Measurements from ENCODE around the gene PIK3C2A. TPM values are rescaled to one million over a fixed set of nuclear protein-coding genes. Genes with fewer than 3 reads are reported as not detected.

Gene PIK3C2A
- total and polyA plus RNA-seq, 2 of the 13 experiments (the other 11 are each of a cell fraction or from before 2014, with no cell fraction given): 27.5 to 49.9 TPM

DNA sequence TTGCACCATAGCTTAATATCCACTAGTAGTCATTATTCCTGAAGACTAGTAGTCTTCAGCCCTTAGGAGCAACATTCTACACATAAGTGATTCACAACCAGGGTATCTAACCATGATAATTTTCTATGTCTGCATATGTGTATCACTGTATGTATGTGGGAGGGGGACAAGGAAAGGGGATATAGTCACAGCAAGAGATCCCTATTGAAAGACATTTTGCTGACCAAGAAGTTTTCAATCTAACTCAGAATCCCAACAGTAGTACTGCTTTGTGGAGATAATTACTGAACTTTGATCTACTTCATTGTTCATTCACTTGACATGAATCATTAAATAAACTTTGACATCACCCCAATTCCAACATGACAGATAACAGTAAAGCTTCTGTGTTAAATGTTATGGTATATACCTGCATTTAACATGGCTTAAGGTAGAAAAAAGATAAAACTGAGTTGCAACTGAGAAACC, 10.3 kb downstream of the PIK3C2A start (continued):
- TF ChIP-seq, protein P1, sequence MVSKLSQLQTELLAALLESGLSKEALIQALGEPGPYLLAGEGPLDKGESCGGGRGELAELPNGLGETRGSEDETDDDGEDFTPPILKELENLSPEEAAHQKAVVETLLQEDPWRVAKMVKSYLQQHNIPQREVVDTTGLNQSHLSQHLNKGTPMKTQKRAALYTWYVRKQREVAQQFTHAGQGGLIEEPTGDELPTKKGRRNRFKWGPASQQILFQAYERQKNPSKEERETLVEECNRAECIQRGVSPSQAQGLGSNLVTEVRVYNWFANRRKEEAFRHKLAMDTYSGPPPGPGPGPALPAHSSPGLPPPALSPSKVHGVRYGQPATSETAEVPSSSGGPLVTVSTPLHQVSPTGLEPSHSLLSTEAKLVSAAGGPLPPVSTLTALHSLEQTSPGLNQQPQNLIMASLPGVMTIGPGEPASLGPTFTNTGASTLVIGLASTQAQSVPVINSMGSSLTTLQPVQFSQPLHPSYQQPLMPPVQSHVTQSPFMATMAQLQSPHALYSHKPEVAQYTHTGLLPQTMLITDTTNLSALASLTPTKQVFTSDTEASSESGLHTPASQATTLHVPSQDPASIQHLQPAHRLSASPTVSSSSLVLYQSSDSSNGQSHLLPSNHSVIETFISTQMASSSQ (IDR thresholded peaks at IDR 0.05; ENCODE audit: low read depth): 0 out of 2 replicates have a peak, but pooled peaks have one; percentile 26
- TF ChIP-seq, protein P1 (CRISPR knock-in tag; IDR thresholded peaks at IDR 0.05; ENCODE audit: borderline replicate concordance): no peak
- TF ChIP-seq ZSCAN12 (CRISPR knock-in tag; IDR thresholded peaks at IDR 0.05): no peak
- TF ChIP-seq CENPX (CRISPR knock-in tag; IDR thresholded peaks at IDR 0.05): no peak
- peak; percentile 35; the same call in 1 of the 2 replicates for TF ChIP-seq HDAC2 (CRISPR knock-in tag; IDR thresholded peaks at IDR 0.05)
- no peak for TF ChIP-seq GTF3A (CRISPR knock-in tag; conservative IDR thresholded peaks at IDR 0.05)
- TF ChIP-seq ZNF839 (CRISPR knock-in tag; IDR thresholded peaks at IDR 0.05; ENCODE audit: borderline replicate concordance): no peak
- TF ChIP-seq ZBTB1 (CRISPR knock-in tag; IDR thresholded peaks at IDR 0.05; ENCODE audit: borderline replicate concordance): no peak
- 0 out of 2 replicates have a peak, but pooled peaks have one; percentile 52 for TF ChIP-seq RXRB (CRISPR knock-in tag; IDR thresholded peaks at IDR 0.05; ENCODE audit: borderline replicate concordance)
- TF ChIP-seq, protein P2, sequence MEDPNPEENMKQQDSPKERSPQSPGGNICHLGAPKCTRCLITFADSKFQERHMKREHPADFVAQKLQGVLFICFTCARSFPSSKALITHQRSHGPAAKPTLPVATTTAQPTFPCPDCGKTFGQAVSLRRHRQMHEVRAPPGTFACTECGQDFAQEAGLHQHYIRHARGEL (CRISPR knock-in tag; IDR thresholded peaks at IDR 0.05): no peak
- no peak for TF ChIP-seq POLR2AphosphoS5 (IDR thresholded peaks at IDR 0.05; ENCODE audit: low read depth, low read length)
- TF ChIP-seq HOXA9 (CRISPR knock-in tag; IDR thresholded peaks at IDR 0.05; ENCODE audit: borderline replicate concordance): no peak
- TF ChIP-seq, protein P3, sequence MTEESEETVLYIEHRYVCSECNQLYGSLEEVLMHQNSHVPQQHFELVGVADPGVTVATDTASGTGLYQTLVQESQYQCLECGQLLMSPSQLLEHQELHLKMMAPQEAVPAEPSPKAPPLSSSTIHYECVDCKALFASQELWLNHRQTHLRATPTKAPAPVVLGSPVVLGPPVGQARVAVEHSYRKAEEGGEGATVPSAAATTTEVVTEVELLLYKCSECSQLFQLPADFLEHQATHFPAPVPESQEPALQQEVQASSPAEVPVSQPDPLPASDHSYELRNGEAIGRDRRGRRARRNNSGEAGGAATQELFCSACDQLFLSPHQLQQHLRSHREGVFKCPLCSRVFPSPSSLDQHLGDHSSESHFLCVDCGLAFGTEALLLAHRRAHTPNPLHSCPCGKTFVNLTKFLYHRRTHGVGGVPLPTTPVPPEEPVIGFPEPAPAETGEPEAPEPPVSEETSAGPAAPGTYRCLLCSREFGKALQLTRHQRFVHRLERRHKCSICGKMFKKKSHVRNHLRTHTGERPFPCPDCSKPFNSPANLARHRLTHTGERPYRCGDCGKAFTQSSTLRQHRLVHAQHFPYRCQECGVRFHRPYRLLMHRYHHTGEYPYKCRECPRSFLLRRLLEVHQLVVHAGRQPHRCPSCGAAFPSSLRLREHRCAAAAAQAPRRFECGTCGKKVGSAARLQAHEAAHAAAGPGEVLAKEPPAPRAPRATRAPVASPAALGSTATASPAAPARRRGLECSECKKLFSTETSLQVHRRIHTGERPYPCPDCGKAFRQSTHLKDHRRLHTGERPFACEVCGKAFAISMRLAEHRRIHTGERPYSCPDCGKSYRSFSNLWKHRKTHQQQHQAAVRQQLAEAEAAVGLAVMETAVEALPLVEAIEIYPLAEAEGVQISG (CRISPR knock-in tag; IDR thresholded peaks at IDR 0.05): no peak
- TF ChIP-seq, protein P4, sequence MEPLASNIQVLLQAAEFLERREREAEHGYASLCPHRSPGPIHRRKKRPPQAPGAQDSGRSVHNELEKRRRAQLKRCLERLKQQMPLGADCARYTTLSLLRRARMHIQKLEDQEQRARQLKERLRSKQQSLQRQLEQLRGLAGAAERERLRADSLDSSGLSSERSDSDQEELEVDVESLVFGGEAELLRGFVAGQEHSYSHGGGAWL (CRISPR knock-in tag; IDR thresholded peaks at IDR 0.05): no peak
- no peak for TF ChIP-seq ZNF589 (CRISPR knock-in tag; conservative IDR thresholded peaks at IDR 0.05)
- TF ChIP-seq FOXA3 (CRISPR knock-in tag; IDR thresholded peaks at IDR 0.05): peak; percentile 81
- TF ChIP-seq, protein P5, sequence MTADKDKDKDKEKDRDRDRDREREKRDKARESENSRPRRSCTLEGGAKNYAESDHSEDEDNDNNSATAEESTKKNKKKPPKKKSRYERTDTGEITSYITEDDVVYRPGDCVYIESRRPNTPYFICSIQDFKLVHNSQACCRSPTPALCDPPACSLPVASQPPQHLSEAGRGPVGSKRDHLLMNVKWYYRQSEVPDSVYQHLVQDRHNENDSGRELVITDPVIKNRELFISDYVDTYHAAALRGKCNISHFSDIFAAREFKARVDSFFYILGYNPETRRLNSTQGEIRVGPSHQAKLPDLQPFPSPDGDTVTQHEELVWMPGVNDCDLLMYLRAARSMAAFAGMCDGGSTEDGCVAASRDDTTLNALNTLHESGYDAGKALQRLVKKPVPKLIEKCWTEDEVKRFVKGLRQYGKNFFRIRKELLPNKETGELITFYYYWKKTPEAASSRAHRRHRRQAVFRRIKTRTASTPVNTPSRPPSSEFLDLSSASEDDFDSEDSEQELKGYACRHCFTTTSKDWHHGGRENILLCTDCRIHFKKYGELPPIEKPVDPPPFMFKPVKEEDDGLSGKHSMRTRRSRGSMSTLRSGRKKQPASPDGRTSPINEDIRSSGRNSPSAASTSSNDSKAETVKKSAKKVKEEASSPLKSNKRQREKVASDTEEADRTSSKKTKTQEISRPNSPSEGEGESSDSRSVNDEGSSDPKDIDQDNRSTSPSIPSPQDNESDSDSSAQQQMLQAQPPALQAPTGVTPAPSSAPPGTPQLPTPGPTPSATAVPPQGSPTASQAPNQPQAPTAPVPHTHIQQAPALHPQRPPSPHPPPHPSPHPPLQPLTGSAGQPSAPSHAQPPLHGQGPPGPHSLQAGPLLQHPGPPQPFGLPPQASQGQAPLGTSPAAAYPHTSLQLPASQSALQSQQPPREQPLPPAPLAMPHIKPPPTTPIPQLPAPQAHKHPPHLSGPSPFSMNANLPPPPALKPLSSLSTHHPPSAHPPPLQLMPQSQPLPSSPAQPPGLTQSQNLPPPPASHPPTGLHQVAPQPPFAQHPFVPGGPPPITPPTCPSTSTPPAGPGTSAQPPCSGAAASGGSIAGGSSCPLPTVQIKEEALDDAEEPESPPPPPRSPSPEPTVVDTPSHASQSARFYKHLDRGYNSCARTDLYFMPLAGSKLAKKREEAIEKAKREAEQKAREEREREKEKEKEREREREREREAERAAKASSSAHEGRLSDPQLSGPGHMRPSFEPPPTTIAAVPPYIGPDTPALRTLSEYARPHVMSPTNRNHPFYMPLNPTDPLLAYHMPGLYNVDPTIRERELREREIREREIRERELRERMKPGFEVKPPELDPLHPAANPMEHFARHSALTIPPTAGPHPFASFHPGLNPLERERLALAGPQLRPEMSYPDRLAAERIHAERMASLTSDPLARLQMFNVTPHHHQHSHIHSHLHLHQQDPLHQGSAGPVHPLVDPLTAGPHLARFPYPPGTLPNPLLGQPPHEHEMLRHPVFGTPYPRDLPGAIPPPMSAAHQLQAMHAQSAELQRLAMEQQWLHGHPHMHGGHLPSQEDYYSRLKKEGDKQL (CRISPR knock-in tag; IDR thresholded peaks at IDR 0.05; ENCODE audit: low read depth): no peak
- 0 out of 2 replicates have a peak, but pooled peaks have one; percentile 60 for TF ChIP-seq ZNF792 (CRISPR knock-in tag; IDR thresholded peaks at IDR 0.05)

Measured in HepG2 (cell line).